Measurements from ENCODE around the gene LRRTM4. TPM values are rescaled to one million over a fixed set of nuclear protein-coding genes. Genes with fewer than 3 reads are reported as not detected.

LRRTM4 gene
- total RNA-seq, 1 experiment from 2014 or later: 0.23 TPM

GRCh38 chr2:77484026-77484425 is 38.1 kb downstream of the LRRTM4 start:
- in situ Hi-C loops (cut with HindIII; ENCODE audit: low pct_unique_long_range_greater_than_20kb, low sequenced_read_pairs): no loop called here
- Histone ChIP-seq H3K4me1 (ENCODE audit: control insufficient read depth, insufficient read depth, low read length) (no peaks in the 10 kb centered on the region), H3K27ac (ENCODE audit: low read length) (no peak overlapping the region), H3K9me3 (ENCODE audit: control insufficient read depth, insufficient read depth, low read depth, low read length) (no peaks in the 10 kb centered on the region), H3K4me3 (ENCODE audit: low read depth in 2 of 2, low read length in 2 of 2) (no peak overlapping the region), H3K27me3 (ENCODE audit: control insufficient read depth, insufficient read depth, low read length) (no peaks in the 10 kb centered on the region), H3K36me3 (ENCODE audit: control insufficient read depth, insufficient read depth, low read length) (no peaks in the 10 kb centered on the region)
- ChIA-PET CTCF (no interaction called here), POLR2A (no interaction called here)
- intact Hi-C loops (cut with micrococcal nuclease; ENCODE audit: unreplicated experiment): no loop called here
- no peak for ATAC-seq
- no peak for TF ChIP-seq TCF7L2 (IDR thresholded peaks at IDR 0.05; ENCODE audit: low read depth, low read length)
- no peak for TF ChIP-seq CTCF (IDR thresholded peaks at IDR 0.05)
- TF ChIP-seq POLR2AphosphoS5 (IDR thresholded peaks at IDR 0.05; ENCODE audit: low read depth, low read length): no peak
- TF ChIP-seq REST (IDR thresholded peaks at IDR 0.05; ENCODE audit: insufficient read depth in 1 of 2, low read depth in 2 of 2, low read length in 1 of 2): no peak
- no peak for TF ChIP-seq SIN3A (IDR thresholded peaks at IDR 0.05; ENCODE audit: borderline replicate concordance, insufficient read depth, low read depth, low read length)
- no peak for DNase-seq (ENCODE audit: low read depth, low spot score)
- BruUV-seq (replicated peaks): no TSS peak

GRCh38 chr2:77479895-77480294 is 42.3 kb downstream of the LRRTM4 start:
- ATAC-seq (no peak), DNase-seq (ENCODE audit: low read depth, low spot score) (no peak)
- Histone ChIP-seq H3K27me3 (ENCODE audit: control insufficient read depth, insufficient read depth, low read length) (no peaks in the 10 kb centered on the region), H3K4me1 (ENCODE audit: control insufficient read depth, insufficient read depth, low read length) (no peaks in the 10 kb centered on the region), H3K36me3 (ENCODE audit: control insufficient read depth, insufficient read depth, low read length) (no peaks in the 10 kb centered on the region), H3K9me3 (ENCODE audit: control insufficient read depth, insufficient read depth, low read depth, low read length) (no peaks in the 10 kb centered on the region), H3K4me3 (ENCODE audit: low read depth in 2 of 2, low read length in 2 of 2) (no peak overlapping the region), H3K27ac (ENCODE audit: low read length) (no peak overlapping the region)
- ChIA-PET CTCF (no interaction called here), POLR2A (interaction anchor here (0.6 kb wide), 1 partner anchor 100 kb away, joined by 3 read pairs; no protein-coding TSS in a partner anchor)
- no TSS peak for BruUV-seq (replicated peaks)
- intact Hi-C loops (cut with micrococcal nuclease; ENCODE audit: unreplicated experiment) (no loop called here), in situ Hi-C loops (cut with HindIII; ENCODE audit: low pct_unique_long_range_greater_than_20kb, low sequenced_read_pairs) (no loop called here)
- TF ChIP-seq TCF7L2 (IDR thresholded peaks at IDR 0.05; ENCODE audit: low read depth, low read length) (no peak), REST (IDR thresholded peaks at IDR 0.05; ENCODE audit: insufficient read depth in 1 of 2, low read depth in 2 of 2, low read length in 1 of 2) (no peak), POLR2AphosphoS5 (IDR thresholded peaks at IDR 0.05; ENCODE audit: low read depth, low read length) (no peak), CTCF (IDR thresholded peaks at IDR 0.05) (no peak), SIN3A (IDR thresholded peaks at IDR 0.05; ENCODE audit: borderline replicate concordance, insufficient read depth, low read depth, low read length) (no peak)
